Astrocyte (in vitro differentiated cells and primary cell): Measurements from ENCODE around the gene DHX8. TPM values are rescaled to one million over a fixed set of nuclear protein-coding genes. Genes with fewer than 3 reads are reported as not detected.
A peak's percentile ranks its signal among the peaks of the same experiment; 100 is the strongest.
"Not testable (repeated sequence)": the region's sequence is repeated elsewhere in the genome, so short reads cannot be mapped to it uniquely, and the experiment has no call there.

ENCODE experiments used
- DNase-seq: peaks from one replicate; pipeline ENCODE4 v3.0.0-alpha.2; 2010; ENCODE audit warnings: low read depth
- FAIRE-seq: peaks from 2 replicates; lab custom pipeline; 2011; peaks lifted over from hg19 to GRCh38; lab: Jason Lieb, UNC
- H2AFZ ChIP-seq: 2 replicates; pipeline ENCODE4 v1.6.0; 2012; ENCODE audit warnings: low read depth, low read length, inconsistent platforms
- H3K27ac ChIP-seq: 2 replicates; pipeline ENCODE4 v1.5.1; 2011; ENCODE audit warnings: low read depth, low read length, inconsistent platforms
- H3K27me3 ChIP-seq: 2 replicates; pipeline ENCODE4 v1.6.0; 2011; ENCODE audit warnings: low read length, inconsistent platforms; ENCODE audit not compliant: insufficient read depth
- H3K36me3 ChIP-seq: 2 replicates; pipeline ENCODE4 v1.5.1; 2011; ENCODE audit warnings: low read length, inconsistent platforms; ENCODE audit not compliant: insufficient read depth
- H3K4me1 ChIP-seq: 2 replicates; pipeline ENCODE4 v1.5.1; 2011; ENCODE audit warnings: low read length, inconsistent platforms; ENCODE audit not compliant: insufficient read depth
- H3K4me2 ChIP-seq: 2 replicates; pipeline ENCODE4 v1.6.0; 2012; ENCODE audit warnings: low read length, inconsistent platforms
- H3K4me3 ChIP-seq: 2 replicates; pipeline ENCODE4 v1.5.1; 2011; ENCODE audit warnings: low read depth, mild to moderate bottlenecking, low read length, inconsistent platforms; ENCODE audit not compliant: insufficient read depth
- H3K79me2 ChIP-seq: 2 replicates; pipeline ENCODE4 v1.6.0; 2012; ENCODE audit warnings: mild to moderate bottlenecking, low read length, inconsistent platforms; ENCODE audit not compliant: insufficient read depth
- H3K9ac ChIP-seq: 2 replicates; pipeline ENCODE4 v1.6.0; 2012; ENCODE audit warnings: mild to moderate bottlenecking, low read length, inconsistent platforms
- H3K9me3 ChIP-seq: 2 replicates; pipeline ENCODE4 v1.5.1; 2012; ENCODE audit warnings: low read depth, mild to moderate bottlenecking, low read length, inconsistent platforms; ENCODE audit not compliant: insufficient read depth
- H4K20me1 ChIP-seq: 2 replicates; pipeline ENCODE4 v1.6.0; 2012; ENCODE audit warnings: low read length, inconsistent platforms; ENCODE audit not compliant: insufficient read depth
- H3K27ac Mint-ChIP-seq: one replicate; pipeline ENCODE4 v1.8.0; 2021; ENCODE audit warnings: mild to moderate bottlenecking, mixed read lengths; ENCODE audit not compliant: unreplicated experiment
- H3K27me3 Mint-ChIP-seq: one replicate; pipeline ENCODE4 v1.8.0; 2021; ENCODE audit warnings: low read depth, mixed read lengths; ENCODE audit not compliant: unreplicated experiment
- H3K36me3 Mint-ChIP-seq: one replicate; pipeline ENCODE4 v1.8.0; 2021; ENCODE audit warnings: low read depth, mixed read lengths; ENCODE audit not compliant: unreplicated experiment
- H3K4me1 Mint-ChIP-seq: one replicate; pipeline ENCODE4 v1.8.0; 2021; ENCODE audit warnings: low read depth, mixed read lengths; ENCODE audit not compliant: unreplicated experiment
- H3K4me3 Mint-ChIP-seq: one replicate; pipeline ENCODE4 v1.8.0; 2021; ENCODE audit warnings: mild to moderate bottlenecking, moderate library complexity, mixed read lengths; ENCODE audit not compliant: unreplicated experiment
- H3K9me3 Mint-ChIP-seq: one replicate; pipeline ENCODE4 v1.8.0; 2021; ENCODE audit warnings: mild to moderate bottlenecking, mixed read lengths; ENCODE audit not compliant: unreplicated experiment
- CTCF ChIP-seq: IDR thresholded peaks from 2 replicates; pipeline ENCODE4 v1.5.1; 2011; ENCODE audit warnings: low read depth, mild to moderate bottlenecking, inconsistent platforms, low read length, moderate library complexity; ENCODE audit not compliant: insufficient read depth
- EZH2 ChIP-seq: IDR thresholded peaks from 2 replicates; pipeline ENCODE4 v1.6.1; 2012; ENCODE audit warnings: mild to moderate bottlenecking, low read length, inconsistent platforms; ENCODE audit not compliant: insufficient read depth
- total RNA-seq: library from RNA; stranded (reverse); gene quantifications from 2 replicates; pipeline ENCODE4 v1.2.1, GENCODE V29; 2021

The DHX8 gene
- total RNA-seq, 1 donor from 2014 or later: 48.5 TPM

- H3K9me3 ChIP-seq, H3K4me1 Mint-ChIP-seq, FAIRE-seq, H3K27me3 ChIP-seq, H3K9ac ChIP-seq, H3K4me1 ChIP-seq, H3K27ac Mint-ChIP-seq, H2AFZ ChIP-seq, H3K9me3 Mint-ChIP-seq, DNase-seq, H4K20me1 ChIP-seq, H3K27me3 Mint-ChIP-seq, H3K36me3 Mint-ChIP-seq, H3K4me3 ChIP-seq, H3K27ac ChIP-seq, H3K4me3 Mint-ChIP-seq, H3K79me2 ChIP-seq, H3K4me2 ChIP-seq: not testable (repeated sequence)
- peaks cover 44% of the 10 kb centered on the region for H3K36me3 ChIP-seq
Measured at GRCh38 chr17:43511199-43511598, 27.4 kb downstream of the DHX8 start.

GRCh38 chr17:43515656-43516055, 31.9 kb downstream of the DHX8 start:
- Mint-ChIP-seq H3K36me3 (peaks cover 4% of the 10 kb centered on the region), H3K9me3 (no peaks in the 10 kb centered on the region)
- no peak overlapping the region for H3K27ac ChIP-seq

GRCh38 chr17:43517161-43517560, 33.4 kb downstream of the DHX8 start:
- no peak for TF ChIP-seq CTCF
- TF ChIP-seq EZH2: no peak
- H3K9me3 Mint-ChIP-seq: no peaks in the 10 kb centered on the region
- Histone ChIP-seq H3K4me2 (peak overlapping the region; percentile 24), H3K27me3 (no peaks in the 10 kb centered on the region), H4K20me1 (peaks cover 6% of the 10 kb centered on the region), H3K4me3 (no peak overlapping the region), H3K27ac (peak overlapping the region; percentile 50), H3K79me2 (no peaks in the 10 kb centered on the region), H3K9ac (peak overlapping the region; percentile 45), H3K4me1 (peaks cover 12% of the 10 kb centered on the region), H3K36me3 (peaks cover 52% of the 10 kb centered on the region), H3K9me3 (no peaks in the 10 kb centered on the region), H2AFZ (no peak overlapping the region)
- H3K27me3 Mint-ChIP-seq: no peaks in the 10 kb centered on the region
- H3K27ac Mint-ChIP-seq: no peak overlapping the region
- H3K4me1 Mint-ChIP-seq: peaks cover 14% of the 10 kb centered on the region
- H3K36me3 Mint-ChIP-seq: peaks cover 10% of the 10 kb centered on the region
- DNase-seq: peak; percentile 22
- peak; percentile 45 for FAIRE-seq
- no peak overlapping the region for H3K4me3 Mint-ChIP-seq

More at GRCh38 chr17:43515656-43516055, 31.9 kb downstream of the DHX8 start:
- no peak overlapping the region for H2AFZ ChIP-seq
- H3K4me1 ChIP-seq: peaks cover 12% of the 10 kb centered on the region
- peaks cover 39% of the 10 kb centered on the region for H3K36me3 ChIP-seq
- H4K20me1 ChIP-seq: peaks cover 6% of the 10 kb centered on the region
- no peak overlapping the region for H3K9ac ChIP-seq
- H3K27ac Mint-ChIP-seq: peak overlapping the region; percentile 58
- no peak for TF ChIP-seq CTCF
- TF ChIP-seq EZH2: no peak
- no peak overlapping the region for H3K4me3 ChIP-seq
- H3K79me2 ChIP-seq: no peaks in the 10 kb centered on the region
- no peak overlapping the region for H3K4me3 Mint-ChIP-seq
- DNase-seq (no peak), FAIRE-seq (no peak)
- no peaks in the 10 kb centered on the region for H3K9me3 ChIP-seq
- H3K27me3 Mint-ChIP-seq: no peaks in the 10 kb centered on the region
- no peak overlapping the region for H3K4me2 ChIP-seq
- peaks cover 14% of the 10 kb centered on the region for H3K4me1 Mint-ChIP-seq
- H3K27me3 ChIP-seq: no peaks in the 10 kb centered on the region
